Mesenteric fat pad (tissue), 1 donor: ENCODE data around the gene SUPV3L1. TPM values are rescaled to one million over a fixed set of nuclear protein-coding genes. Genes with fewer than 3 reads are reported as not detected.

Experiments
- DNase-seq: peaks from one replicate; pipeline ENCODE4 v3.0.0-alpha.2; 2020; ENCODE audit warnings: low spot score
- total RNA-seq: library from RNA; stranded (reverse); fragmentation: NEBNext Ultra II Directional; extraction: Animal tissue kit (Norgen Biotek cat#: 25700); gene quantifications from one replicate; pipeline ENCODE4 v1.2.1, GENCODE V29; 2021
- donor health status: DM: yes; HTN: yes; CAD: no.

SUPV3L1 gene
- total RNA-seq, 1 donor from 2014 or later, result 27.0 TPM

- no peak for DNase-seq
These were observed 21.0 kb downstream of the SUPV3L1 start for GRCh38 chr10:69201045-69201444.

GRCh38 chr10:69202332-69202731, 22.3 kb downstream of the SUPV3L1 start:
- DNase-seq, result no peak

GRCh38 chr10:69208761-69209160, 28.7 kb downstream of the SUPV3L1 start:
- DNase-seq, result no peak

- DNase-seq, result no peak
These were observed 29.9 kb downstream of the SUPV3L1 start for GRCh38 chr10:69209787-69210484.

- DNase-seq, result no peak
These were observed 31.1 kb downstream of the SUPV3L1 start for GRCh38 chr10:69211104-69211503.

GRCh38 chr10:69211524-69211923, 31.5 kb downstream of the SUPV3L1 start:
- no peak for DNase-seq

GRCh38 chr10:69213591-69214311, 33.7 kb downstream of the SUPV3L1 start:
- no peak for DNase-seq

GRCh38 chr10:69214666-69215131, 34.7 kb downstream of the SUPV3L1 start:
- DNase-seq, result no peak

GRCh38 chr10:69215405-69216171, 35.6 kb downstream of the SUPV3L1 start:
- no peak for DNase-seq

GRCh38 chr10:69216577-69217118, 36.6 kb downstream of the SUPV3L1 start:
- DNase-seq, result no peak

- DNase-seq, result no peak
These were observed 37.2 kb downstream of the SUPV3L1 start for GRCh38 chr10:69217119-69217754.

- DNase-seq, result no peak
These were observed 38.8 kb downstream of the SUPV3L1 start for GRCh38 chr10:69218831-69219230.

GRCh38 chr10:69220041-69220451, 40.0 kb downstream of the SUPV3L1 start, which contains the start of gene HKDC1:
Gene HKDC1, plus strand, starts transcription at chr10:69220332. Its CDS starts 104 bp downstream, at chr10:69220436.
- no peak for DNase-seq

GRCh38 chr10:69220507-69220906, 40.5 kb downstream of the SUPV3L1 start:
- DNase-seq, result no peak

- DNase-seq, result no peak
These were observed 42.4 kb downstream of the SUPV3L1 start for GRCh38 chr10:69222157-69223027.

- DNase-seq, result no peak
These were observed 43.0 kb downstream of the SUPV3L1 start for GRCh38 chr10:69223028-69223342.

GRCh38 chr10:69224862-69225657, 45.0 kb downstream of the SUPV3L1 start:
- no peak for DNase-seq

- no peak for DNase-seq
These were observed 45.6 kb downstream of the SUPV3L1 start for GRCh38 chr10:69225681-69226080.

- DNase-seq, result no peak
These were observed 47.0 kb downstream of the SUPV3L1 start for GRCh38 chr10:69226919-69227450.
